HuH-7 (cell line): ENCODE measurements around the gene EVC.
"Not testable (repeated sequence)": the region's sequence is repeated elsewhere in the genome, so short reads cannot be mapped to it uniquely, and the experiment has no call there.

ENCODE experiments used
- DNase-seq: peaks from one replicate; pipeline ENCODE4 v3.0.0; 2011; ENCODE audit warnings: low spot score

The EVC gene

DNA sequence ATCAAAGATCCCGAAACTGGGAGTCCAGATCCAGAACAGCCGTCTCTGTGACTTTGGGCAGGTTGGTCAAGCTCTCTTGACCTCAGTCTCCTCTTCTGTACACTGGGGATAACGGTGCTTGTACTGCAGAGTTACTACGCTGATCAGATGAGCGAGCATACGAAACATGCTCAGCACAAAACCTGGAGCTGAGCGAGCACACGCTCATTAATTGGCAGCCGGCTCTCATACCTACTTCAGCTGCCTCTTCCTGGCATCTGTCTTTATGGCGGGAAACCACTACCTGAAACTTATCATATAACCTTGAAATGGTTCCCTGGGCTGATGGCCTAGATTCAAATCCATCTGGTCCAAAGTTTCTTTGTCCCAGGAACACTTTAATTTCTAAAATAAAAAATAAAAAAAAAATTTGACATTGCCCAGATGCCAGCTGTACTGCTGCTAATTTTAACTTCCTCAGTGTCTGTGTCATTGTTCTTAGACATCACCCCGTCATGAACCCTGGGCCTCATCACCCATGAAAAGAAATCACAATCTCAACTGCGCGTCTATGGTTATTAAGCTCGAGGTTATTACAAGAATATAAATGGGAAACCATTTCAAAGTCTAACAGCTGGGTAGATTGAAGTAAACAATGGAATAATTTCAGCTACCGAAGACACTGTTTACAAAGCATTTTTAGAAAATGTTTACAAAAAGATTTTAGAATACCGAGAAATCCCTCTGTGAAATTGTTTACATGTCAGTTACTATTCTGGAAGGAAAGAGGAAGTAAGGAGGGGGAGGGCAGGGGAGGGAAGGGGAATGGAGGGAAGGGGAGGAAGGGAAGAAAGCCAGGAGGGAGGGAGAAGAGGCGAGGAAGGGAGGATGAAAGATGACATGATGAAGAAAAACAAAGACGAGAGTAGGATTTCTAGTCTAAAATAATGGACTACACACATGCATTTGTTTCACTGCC, 132.9 kb downstream of the EVC start:
- no peak for DNase-seq

- DNase-seq: no peak
These were observed 134.3 kb downstream of the EVC start for GRCh38 chr4:5845035-5845905.

- DNase-seq: no peak
These were observed 140.8 kb downstream of the EVC start for GRCh38 chr4:5851637-5852301.

GRCh38 chr4:5852523-5853202, 141.7 kb downstream of the EVC start:
- no peak for DNase-seq

DNA sequence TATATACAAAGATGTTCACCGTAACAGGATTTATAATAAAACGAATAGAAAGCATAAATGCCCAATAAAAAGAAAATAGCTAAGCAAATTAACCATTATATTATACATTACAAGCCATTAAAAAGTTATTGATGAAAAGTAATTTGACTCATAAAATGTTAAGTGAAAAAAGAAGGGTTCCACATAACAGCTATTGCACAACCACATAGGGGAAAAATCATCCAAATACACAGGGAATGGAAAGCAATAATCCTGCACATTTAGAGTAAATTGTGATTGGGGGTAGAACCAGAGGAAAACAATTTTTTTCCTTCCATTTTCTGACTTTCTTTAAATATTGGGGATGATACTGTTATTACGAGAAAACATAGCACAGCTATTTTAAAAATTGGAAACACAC, 143.9 kb downstream of the EVC start:
- DNase-seq: no peak

- DNase-seq: not testable (repeated sequence)
These were observed 145.4 kb downstream of the EVC start for GRCh38 chr4:5856362-5856761.

DNA sequence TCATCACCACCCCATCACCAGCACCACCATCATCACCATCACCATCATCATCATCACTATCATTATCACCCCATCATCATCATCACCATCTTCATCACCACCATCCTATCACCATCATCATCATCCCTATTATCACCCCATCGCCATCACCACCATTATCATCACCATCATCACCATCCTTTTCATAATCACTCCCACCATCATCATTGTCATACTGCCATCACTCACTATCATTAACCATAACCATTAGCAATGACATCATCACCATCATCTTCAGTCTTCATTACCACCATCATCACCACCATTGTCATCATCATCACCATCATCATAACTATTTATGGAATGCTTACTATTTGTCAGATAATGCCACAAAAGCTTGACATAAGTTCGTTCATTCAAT, 146.2 kb downstream of the EVC start:
- no peak for DNase-seq

- no peak for DNase-seq
These were observed 147.2 kb downstream of the EVC start for GRCh38 chr4:5858020-5858769.

DNA sequence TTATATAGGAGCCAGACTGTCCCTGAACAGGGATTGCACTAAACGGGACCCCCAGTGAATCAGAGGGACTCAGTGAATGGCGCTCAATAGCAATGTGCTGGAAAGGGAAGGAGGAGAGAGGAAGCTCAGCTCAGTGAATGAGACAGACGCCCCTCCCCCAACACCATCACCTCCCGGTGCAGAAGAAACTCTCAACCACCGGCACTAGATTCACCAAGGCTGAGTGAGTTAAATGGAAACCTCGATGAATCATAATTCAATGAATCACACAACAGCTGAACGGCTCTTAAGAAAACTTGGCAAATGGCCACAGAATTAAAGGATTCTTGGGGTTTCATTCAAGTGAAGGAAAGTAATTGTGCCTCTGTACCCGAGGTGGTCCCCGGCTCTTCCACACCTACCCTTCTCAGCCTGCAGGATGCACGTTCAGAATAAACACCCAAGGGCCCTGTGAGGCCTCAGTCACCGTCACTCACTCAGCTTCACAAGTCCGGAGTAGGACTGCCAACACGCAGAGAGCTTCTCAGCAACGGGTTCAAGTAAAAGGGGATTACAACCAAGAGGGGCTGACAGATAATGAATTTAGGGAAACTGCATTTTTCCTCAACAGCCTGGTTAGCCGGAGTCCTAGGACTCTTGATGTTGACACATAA, 152.6 kb downstream of the EVC start:
- no peak for DNase-seq
